ENCODE results near the gene SRSF9. TPM values are rescaled to one million over a fixed set of nuclear protein-coding genes. Genes with fewer than 3 reads are reported as not detected.

SRSF9 gene
- total and polyA plus RNA-seq, 2 of the 13 experiments (the other 11 are each of a cell fraction or from before 2014, with no cell fraction given): 125 to 144 TPM

- TF ChIP-seq EZH2 (conservative IDR thresholded peaks at IDR 0.05; ENCODE audit: low read depth, low read length) (no peak), CREB3 (CRISPR knock-in tag; IDR thresholded peaks at IDR 0.05) (no peak), MEIS2 (CRISPR knock-in tag; IDR thresholded peaks at IDR 0.05) (peak; percentile 69; the same call in 1 of the 2 replicates), FOXJ3 (CRISPR knock-in tag; IDR thresholded peaks at IDR 0.05; ENCODE audit: borderline replicate concordance) (no peak), RELA (CRISPR knock-in tag; IDR thresholded peaks at IDR 0.05) (no peak), NONO (IDR thresholded peaks at IDR 0.05) (no peak), NONO (CRISPR knock-in tag; conservative IDR thresholded peaks at IDR 0.05) (peak; percentile 64; the same call in 1 of the 2 replicates), ZNF773 (CRISPR knock-in tag; IDR thresholded peaks at IDR 0.05; ENCODE audit: borderline replicate concordance) (peak; percentile 75; the same call in 1 of the 2 replicates), MXI1 (IDR thresholded peaks at IDR 0.05; ENCODE audit: borderline replicate concordance, low read depth, low read length) (peak; percentile 93; the same call in 2 of the 3 replicates), SOX13 (IDR thresholded peaks at IDR 0.05) (no peak), SOX13 (CRISPR knock-in tag; conservative IDR thresholded peaks at IDR 0.05 in 1 of 2, IDR thresholded peaks at IDR 0.05 in 1 of 2) (no peak; a peak in 1 of 4 replicates), TFAP4 (IDR thresholded peaks at IDR 0.05; ENCODE audit: borderline replicate concordance, low read depth) (no peak), FOXK1 (CRISPR knock-in tag; IDR thresholded peaks at IDR 0.05; ENCODE audit: borderline replicate concordance, low read depth) (peak; percentile 75; the same call in 1 of the 2 replicates), KDM5B (CRISPR knock-in tag; IDR thresholded peaks at IDR 0.05; ENCODE audit: borderline replicate concordance) (peak; percentile 65; the same call in 1 of the 2 replicates), ZNF234 (CRISPR knock-in tag; conservative IDR thresholded peaks at IDR 0.05) (no peak), KLF11 (CRISPR knock-in tag; IDR thresholded peaks at IDR 0.05) (peak; percentile 62; the same call in 1 of the 2 replicates)
- TF ChIP-seq, protein P1, sequence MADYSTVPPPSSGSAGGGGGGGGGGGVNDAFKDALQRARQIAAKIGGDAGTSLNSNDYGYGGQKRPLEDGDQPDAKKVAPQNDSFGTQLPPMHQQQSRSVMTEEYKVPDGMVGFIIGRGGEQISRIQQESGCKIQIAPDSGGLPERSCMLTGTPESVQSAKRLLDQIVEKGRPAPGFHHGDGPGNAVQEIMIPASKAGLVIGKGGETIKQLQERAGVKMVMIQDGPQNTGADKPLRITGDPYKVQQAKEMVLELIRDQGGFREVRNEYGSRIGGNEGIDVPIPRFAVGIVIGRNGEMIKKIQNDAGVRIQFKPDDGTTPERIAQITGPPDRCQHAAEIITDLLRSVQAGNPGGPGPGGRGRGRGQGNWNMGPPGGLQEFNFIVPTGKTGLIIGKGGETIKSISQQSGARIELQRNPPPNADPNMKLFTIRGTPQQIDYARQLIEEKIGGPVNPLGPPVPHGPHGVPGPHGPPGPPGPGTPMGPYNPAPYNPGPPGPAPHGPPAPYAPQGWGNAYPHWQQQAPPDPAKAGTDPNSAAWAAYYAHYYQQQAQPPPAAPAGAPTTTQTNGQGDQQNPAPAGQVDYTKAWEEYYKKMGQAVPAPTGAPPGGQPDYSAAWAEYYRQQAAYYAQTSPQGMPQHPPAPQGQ (CRISPR knock-in tag; IDR thresholded peaks at IDR 0.05; ENCODE audit: borderline replicate concordance): no peak
- TF ChIP-seq, protein P2, sequence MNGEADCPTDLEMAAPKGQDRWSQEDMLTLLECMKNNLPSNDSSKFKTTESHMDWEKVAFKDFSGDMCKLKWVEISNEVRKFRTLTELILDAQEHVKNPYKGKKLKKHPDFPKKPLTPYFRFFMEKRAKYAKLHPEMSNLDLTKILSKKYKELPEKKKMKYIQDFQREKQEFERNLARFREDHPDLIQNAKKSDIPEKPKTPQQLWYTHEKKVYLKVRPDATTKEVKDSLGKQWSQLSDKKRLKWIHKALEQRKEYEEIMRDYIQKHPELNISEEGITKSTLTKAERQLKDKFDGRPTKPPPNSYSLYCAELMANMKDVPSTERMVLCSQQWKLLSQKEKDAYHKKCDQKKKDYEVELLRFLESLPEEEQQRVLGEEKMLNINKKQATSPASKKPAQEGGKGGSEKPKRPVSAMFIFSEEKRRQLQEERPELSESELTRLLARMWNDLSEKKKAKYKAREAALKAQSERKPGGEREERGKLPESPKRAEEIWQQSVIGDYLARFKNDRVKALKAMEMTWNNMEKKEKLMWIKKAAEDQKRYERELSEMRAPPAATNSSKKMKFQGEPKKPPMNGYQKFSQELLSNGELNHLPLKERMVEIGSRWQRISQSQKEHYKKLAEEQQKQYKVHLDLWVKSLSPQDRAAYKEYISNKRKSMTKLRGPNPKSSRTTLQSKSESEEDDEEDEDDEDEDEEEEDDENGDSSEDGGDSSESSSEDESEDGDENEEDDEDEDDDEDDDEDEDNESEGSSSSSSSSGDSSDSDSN (CRISPR knock-in tag; IDR thresholded peaks at IDR 0.05): peak; percentile 89
- TF ChIP-seq, protein P3, sequence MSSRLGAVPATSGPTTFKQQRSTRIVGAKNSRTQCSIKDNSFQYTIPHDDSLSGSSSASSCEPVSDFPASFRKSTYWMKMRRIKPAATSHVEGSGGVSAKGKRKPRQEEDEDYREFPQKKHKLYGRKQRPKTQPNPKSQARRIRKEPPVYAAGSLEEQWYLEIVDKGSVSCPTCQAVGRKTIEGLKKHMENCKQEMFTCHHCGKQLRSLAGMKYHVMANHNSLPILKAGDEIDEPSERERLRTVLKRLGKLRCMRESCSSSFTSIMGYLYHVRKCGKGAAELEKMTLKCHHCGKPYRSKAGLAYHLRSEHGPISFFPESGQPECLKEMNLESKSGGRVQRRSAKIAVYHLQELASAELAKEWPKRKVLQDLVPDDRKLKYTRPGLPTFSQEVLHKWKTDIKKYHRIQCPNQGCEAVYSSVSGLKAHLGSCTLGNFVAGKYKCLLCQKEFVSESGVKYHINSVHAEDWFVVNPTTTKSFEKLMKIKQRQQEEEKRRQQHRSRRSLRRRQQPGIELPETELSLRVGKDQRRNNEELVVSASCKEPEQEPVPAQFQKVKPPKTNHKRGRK (CRISPR knock-in tag; IDR thresholded peaks at IDR 0.05): no peak
These were observed at the start of gene SRSF9 (continued) for GRCh38 chr12:120469450-120470149.

All from HepG2 (cell line).